RWPE2 (cell line): ENCODE measurements around the gene RNASE8.
A peak's percentile ranks its signal among the peaks of the same experiment; 100 is the strongest.

Source experiments
- ATAC-seq: fragments of 200-7000 bp; cut with Tn5 transposase; 3 replicates; pipeline ENCODE4 v1.9.1; 2021; ENCODE audit warnings: low read depth
- DNase-seq: peaks from one replicate; pipeline ENCODE4 v3.0.0-alpha.2; 2020; ENCODE audit warnings: low spot score
- H3K27ac ChIP-seq: fragments of 450-650 bp; 2 replicates; pipeline ENCODE4 v1.5.1; 2017; ENCODE audit warnings: mild to moderate bottlenecking; ENCODE audit not compliant: poor library complexity, severe bottlenecking
- H3K27me3 ChIP-seq: fragments of 250-450 bp; sonication (Bioruptor Pico); 2 replicates; pipeline ENCODE4 v1.5.1; 2021; ENCODE audit warnings: mild to moderate bottlenecking, moderate library complexity; ENCODE audit not compliant: insufficient read depth, poor library complexity, severe bottlenecking
- H3K36me3 ChIP-seq: fragments of 250-450 bp; sonication (Bioruptor Pico); 2 replicates; pipeline ENCODE4 v1.5.1; 2020; ENCODE audit warnings: low read depth, mild to moderate bottlenecking, moderate library complexity
- H3K4me1 ChIP-seq: fragments of 250-450 bp; sonication (Bioruptor Pico); 2 replicates; pipeline ENCODE4 v1.5.1; 2021; ENCODE audit warnings: mild to moderate bottlenecking, moderate library complexity; ENCODE audit not compliant: insufficient read depth, poor library complexity, severe bottlenecking
- H3K4me3 ChIP-seq: fragments of 250-450 bp; sonication (Bioruptor Pico); 2 replicates; pipeline ENCODE4 v1.5.1; 2021; ENCODE audit warnings: mild to moderate bottlenecking, moderate library complexity; ENCODE audit not compliant: severe bottlenecking
- H3K9me3 ChIP-seq: fragments of 250-450 bp; sonication (Bioruptor Pico); 2 replicates; pipeline ENCODE4 v1.5.1; 2021; ENCODE audit warnings: mild to moderate bottlenecking, moderate library complexity; ENCODE audit not compliant: severe bottlenecking
- TF ChIP-seq, protein P1 (sequence below): fragments of 450-650 bp; IDR thresholded peaks from one replicate; pipeline ENCODE4 v1.5.1; 2017; ENCODE audit warnings: mild to moderate bottlenecking, moderate library complexity; ENCODE audit not compliant: poor library complexity, severe bottlenecking

RNASE8 gene

DNA sequence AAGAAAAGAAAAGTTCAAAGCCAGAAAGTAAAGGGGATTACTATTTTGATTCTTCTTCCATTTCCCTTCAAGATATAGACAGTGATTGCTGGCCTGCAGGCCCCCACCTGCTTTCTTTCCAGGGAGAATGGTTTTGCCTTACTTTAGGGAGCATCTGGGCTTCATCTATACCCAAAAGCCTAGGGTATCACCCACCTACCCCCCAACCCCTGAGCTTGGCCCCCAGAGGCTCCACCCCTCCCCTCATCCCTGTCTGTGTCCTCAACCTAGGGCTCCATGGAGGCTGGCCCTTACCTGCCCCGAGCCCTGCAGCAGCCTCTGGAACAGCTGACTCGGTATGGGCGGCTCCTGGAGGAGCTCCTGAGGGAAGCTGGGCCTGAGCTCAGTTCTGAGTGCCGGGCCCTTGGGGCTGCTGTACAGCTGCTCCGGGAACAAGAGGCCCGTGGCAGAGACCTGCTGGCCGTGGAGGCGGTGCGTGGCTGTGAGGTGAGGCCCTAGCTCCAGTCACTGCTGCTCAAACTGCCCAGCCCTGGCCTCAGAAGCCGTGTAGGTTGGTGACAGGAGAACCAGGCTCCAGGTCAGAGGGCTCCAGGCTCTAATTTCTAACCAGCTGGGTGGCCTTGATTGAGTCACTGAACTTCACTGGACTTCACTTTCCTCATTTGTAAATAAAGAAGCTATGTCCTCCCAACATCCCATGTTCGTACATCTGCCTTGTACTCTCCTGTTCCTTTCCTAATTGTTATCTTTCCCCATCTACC, 26.1 kb downstream of the RNASE8 start:
- Histone ChIP-seq H3K9me3 (no peaks in the 10 kb centered on the region), H3K27ac (no peak overlapping the region), H3K4me3 (no peak overlapping the region), H3K36me3 (peaks cover 26% of the 10 kb centered on the region; the same call in 1 of the 2 replicates), H3K27me3 (no peaks in the 10 kb centered on the region), H3K4me1 (no peaks in the 10 kb centered on the region)
- ATAC-seq (no peak), DNase-seq (no peak)
- TF ChIP-seq, protein P1, sequence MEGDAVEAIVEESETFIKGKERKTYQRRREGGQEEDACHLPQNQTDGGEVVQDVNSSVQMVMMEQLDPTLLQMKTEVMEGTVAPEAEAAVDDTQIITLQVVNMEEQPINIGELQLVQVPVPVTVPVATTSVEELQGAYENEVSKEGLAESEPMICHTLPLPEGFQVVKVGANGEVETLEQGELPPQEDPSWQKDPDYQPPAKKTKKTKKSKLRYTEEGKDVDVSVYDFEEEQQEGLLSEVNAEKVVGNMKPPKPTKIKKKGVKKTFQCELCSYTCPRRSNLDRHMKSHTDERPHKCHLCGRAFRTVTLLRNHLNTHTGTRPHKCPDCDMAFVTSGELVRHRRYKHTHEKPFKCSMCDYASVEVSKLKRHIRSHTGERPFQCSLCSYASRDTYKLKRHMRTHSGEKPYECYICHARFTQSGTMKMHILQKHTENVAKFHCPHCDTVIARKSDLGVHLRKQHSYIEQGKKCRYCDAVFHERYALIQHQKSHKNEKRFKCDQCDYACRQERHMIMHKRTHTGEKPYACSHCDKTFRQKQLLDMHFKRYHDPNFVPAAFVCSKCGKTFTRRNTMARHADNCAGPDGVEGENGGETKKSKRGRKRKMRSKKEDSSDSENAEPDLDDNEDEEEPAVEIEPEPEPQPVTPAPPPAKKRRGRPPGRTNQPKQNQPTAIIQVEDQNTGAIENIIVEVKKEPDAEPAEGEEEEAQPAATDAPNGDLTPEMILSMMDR = no peak

DNA sequence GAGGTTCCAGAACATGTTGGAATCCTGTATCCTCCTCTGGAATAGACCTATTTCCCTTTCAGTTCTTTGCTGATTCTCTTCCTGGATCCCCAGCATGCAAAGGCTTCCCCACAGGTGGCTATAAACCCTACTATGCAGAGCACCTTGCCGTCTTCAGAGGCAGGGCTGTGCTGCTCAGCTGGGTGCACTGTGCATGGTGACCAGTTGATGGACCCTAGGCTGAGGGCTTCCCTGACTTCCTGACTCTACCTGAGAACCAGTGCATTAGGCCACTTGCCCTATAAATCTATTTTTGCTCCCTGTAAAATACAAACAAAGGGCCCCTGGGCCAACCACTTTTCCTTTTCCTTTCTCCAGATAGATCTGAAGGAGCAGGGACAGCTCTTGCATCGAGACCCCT, 26.8 kb downstream of the RNASE8 start:
- Histone ChIP-seq H3K9me3 (no peaks in the 10 kb centered on the region), H3K36me3 (peaks cover 26% of the 10 kb centered on the region; the same call in 1 of the 2 replicates), H3K27ac (no peak overlapping the region), H3K4me3 (no peak overlapping the region), H3K4me1 (no peaks in the 10 kb centered on the region), H3K27me3 (no peaks in the 10 kb centered on the region)
- DNase-seq (no peak), ATAC-seq (no peak)
- TF ChIP-seq, protein P1 = no peak

DNA sequence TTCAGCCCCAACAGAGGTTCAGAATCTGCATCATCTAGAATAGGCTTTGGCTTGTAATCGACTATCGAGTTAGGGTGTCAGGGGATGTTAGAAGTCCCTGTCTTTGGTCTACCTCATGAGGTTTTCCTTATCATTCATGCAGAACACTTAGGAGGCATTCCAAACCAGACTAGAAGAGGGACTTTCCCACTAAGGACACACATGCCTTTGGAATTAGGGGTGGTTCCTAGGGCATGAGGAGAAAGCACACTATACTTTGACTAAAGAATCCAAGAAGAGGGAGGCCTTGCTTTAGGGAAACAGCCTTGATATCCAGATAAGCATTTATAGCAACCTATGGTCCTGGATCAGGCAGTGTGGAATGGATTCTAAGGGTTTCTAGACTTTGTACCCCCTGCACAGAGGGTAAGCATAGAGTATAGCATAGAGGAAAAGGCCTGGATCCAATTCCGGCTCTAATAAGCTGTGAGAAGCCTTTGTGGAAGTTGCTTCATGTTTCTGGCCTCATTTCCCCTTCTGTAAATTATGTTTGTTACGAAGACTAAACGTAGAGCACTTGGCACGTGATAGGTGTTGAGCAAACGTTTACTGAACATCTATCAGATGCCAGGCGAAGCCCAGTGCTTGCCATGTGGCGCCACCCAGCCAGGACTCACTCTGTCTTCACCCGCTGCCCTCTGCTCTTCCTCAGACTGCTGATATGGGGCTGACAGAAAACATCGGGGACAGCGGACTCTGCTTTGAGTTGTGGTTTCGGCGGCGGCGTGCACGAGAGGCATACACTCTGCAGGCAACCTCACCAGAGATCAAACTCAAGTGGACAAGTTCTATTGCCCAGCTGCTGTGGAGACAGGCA, 27.6 kb downstream of the RNASE8 start:
- Histone ChIP-seq H3K4me3 (no peak overlapping the region), H3K27ac (no peak overlapping the region), H3K36me3 (peaks cover 26% of the 10 kb centered on the region; the same call in 1 of the 2 replicates), H3K27me3 (no peaks in the 10 kb centered on the region), H3K4me1 (no peaks in the 10 kb centered on the region), H3K9me3 (no peaks in the 10 kb centered on the region)
- ATAC-seq (peak; percentile 30; the same call in 1 of the 3 replicates), DNase-seq (no peak)
- TF ChIP-seq, protein P1 = no peak

DNA sequence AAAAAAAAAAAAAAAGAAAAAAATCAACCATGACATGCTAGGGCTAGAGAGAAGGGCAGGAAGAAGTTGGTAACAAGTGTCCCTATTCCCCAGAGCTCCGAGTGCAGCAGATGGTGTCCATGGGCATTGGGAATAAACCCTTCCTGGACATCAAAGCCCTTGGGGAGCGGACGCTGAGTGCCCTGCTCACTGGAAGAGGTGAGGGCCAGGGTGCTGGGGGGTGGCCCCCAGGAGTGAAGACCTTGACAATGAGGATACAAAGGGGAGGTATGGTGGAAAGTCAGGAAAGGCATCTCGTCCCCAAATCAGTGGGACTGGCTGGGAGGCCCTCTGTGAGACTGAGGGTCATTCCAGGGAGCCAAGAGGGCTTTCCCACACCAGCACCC, 29.3 kb downstream of the RNASE8 start:
- Histone ChIP-seq H3K36me3 (peaks cover 39% of the 10 kb centered on the region), H3K27me3 (no peaks in the 10 kb centered on the region), H3K4me1 (no peaks in the 10 kb centered on the region), H3K9me3 (no peaks in the 10 kb centered on the region), H3K27ac (no peak overlapping the region), H3K4me3 (no peak overlapping the region)
- DNase-seq (no peak), ATAC-seq (no peak)
- TF ChIP-seq, protein P1 = no peak
